SK-N-SH (cell line): ENCODE data around the gene ESRRG. TPM values are rescaled to one million over a fixed set of nuclear protein-coding genes. Genes with fewer than 3 reads are reported as not detected.
A peak's percentile ranks its signal among the peaks of the same experiment; 100 is the strongest.
"Not testable (repeated sequence)": the region's sequence is repeated elsewhere in the genome, so short reads cannot be mapped to it uniquely, and the experiment has no call there.

Experiments used
- CTCF ChIA-PET: fragments of 300-600, 350-600 bp; formaldehyde crosslinking; extraction: SDS; loops from one replicate; lab custom pipeline; 2021; lab: Yijun Ruan, JAX
- POLR2A ChIA-PET: fragments of 350-600 bp; sonication (Branson Sonifier 250); formaldehyde crosslinking; extraction: SDS; loops from one replicate; lab custom pipeline; 2020; ENCODE audit warnings: antibody characterized with exemption, inconsistent platforms; lab: Yijun Ruan, JAX
- DNase-seq: peaks from one replicate; pipeline ENCODE4 v3.0.0; 2012
- H2AFZ ChIP-seq: fragments of 200-600 bp; sonication (generic); 2 replicates; pipeline ENCODE4 v1.8.1; 2016; ENCODE audit warnings: antibody characterized with exemption, mild to moderate bottlenecking, low read depth
- H3F3A ChIP-seq: fragments of 200-600 bp; sonication (generic); replicated peaks from 2 replicates; pipeline ENCODE3; 2016; ENCODE audit warnings: antibody characterized with exemption, mild to moderate bottlenecking; ENCODE audit not compliant: insufficient read depth
- H3K27ac ChIP-seq, 2 experiments: fragments of 200-500 bp in 1 of 2; fragments of 200-600 bp in 1 of 2; sonication (Bioruptor generic) in 1 of 2; sonication (generic), shearing (Covaris generic) in 1 of 2; 2 replicates each; pipeline versions ENCODE4 v1.5.1 to v1.6.1; 2014 to 2016; ENCODE audit warnings: low read depth in 2 of 2, inconsistent platforms in 1 of 2, low read length in 1 of 2, mild to moderate bottlenecking in 1 of 2, mixed read lengths in 1 of 2
- H3K27me3 ChIP-seq: fragments of 200-600 bp; sonication (generic), shearing (Covaris generic); 2 replicates; pipeline ENCODE4 v1.6.1; 2016; ENCODE audit warnings: mixed run types; ENCODE audit not compliant: insufficient read depth
- H3K36me3 ChIP-seq, 2 experiments: fragments of 200-500 bp in 1 of 2; fragments of 200-600 bp in 1 of 2; sonication (Bioruptor generic) in 1 of 2; sonication (generic) in 1 of 2; replicated peaks in 1 of 2; 2 replicates each; pipeline versions ENCODE3 to v1.5.1; 2014 to 2016; ENCODE audit warnings: low read length in 1 of 2, mild to moderate bottlenecking in 1 of 2; ENCODE audit not compliant: insufficient read depth in 2 of 2, control insufficient read depth in 1 of 2
- H3K4me1 ChIP-seq, 2 experiments: fragments of 200-500 bp in 1 of 2; fragments of 200-600 bp in 1 of 2; sonication (Bioruptor generic) in 1 of 2; sonication (generic), shearing (Covaris generic) in 1 of 2; 2 replicates each; pipeline versions ENCODE4 v1.5.1 to v1.6.1; 2014 to 2016; ENCODE audit warnings: low read depth in 1 of 2, low read length in 1 of 2, mixed run types in 1 of 2; ENCODE audit not compliant: insufficient read depth in 2 of 2, control insufficient read depth in 1 of 2
- H3K4me2 ChIP-seq: fragments of 200-600 bp; sonication (generic), shearing (Covaris generic); 2 replicates; pipeline ENCODE4 v1.6.1; 2017; ENCODE audit warnings: mixed run types
- H3K4me3 ChIP-seq, 2 experiments: fragments of 200-500 bp in 1 of 2; fragments of 200-600 bp in 1 of 2; sonication (Bioruptor generic) in 1 of 2; sonication (generic), shearing (Covaris generic) in 1 of 2; 2 replicates each; pipeline versions ENCODE4 v1.5.1 to v1.8.1; 2014 to 2016; ENCODE audit warnings: low read depth in 2 of 2, inconsistent platforms in 1 of 2, low read length in 1 of 2, mild to moderate bottlenecking in 1 of 2, mixed read lengths in 1 of 2, moderate library complexity in 1 of 2
- H3K79me2 ChIP-seq: fragments of 200-600 bp; sonication (generic); 2 replicates; pipeline ENCODE4 v1.8.1; 2017; ENCODE audit warnings: mild to moderate bottlenecking; ENCODE audit not compliant: insufficient read depth
- H3K9ac ChIP-seq: fragments of 200-600 bp; sonication (generic); 2 replicates; pipeline ENCODE4 v1.6.1; 2017; ENCODE audit warnings: mixed run types
- H3K9me2 ChIP-seq: fragments of 200-600 bp; sonication (generic); 2 replicates; pipeline ENCODE4 v1.6.1; 2017; ENCODE audit warnings: mixed run types
- H3K9me3 ChIP-seq: fragments of 200-600 bp; sonication (generic); 2 replicates; pipeline ENCODE4 v1.6.1; 2017; ENCODE audit warnings: mixed run types, mild to moderate bottlenecking, moderate library complexity
- H4K20me1 ChIP-seq: fragments of 200-600 bp; sonication (generic); 2 replicates; pipeline ENCODE4 v1.6.1; 2017; ENCODE audit warnings: mild to moderate bottlenecking, mixed run types; ENCODE audit not compliant: insufficient read depth
- CHD2 ChIP-seq: fragments of 150-350 bp; IDR thresholded peaks from 2 replicates; pipeline ENCODE4 v1.6.1; 2018; ENCODE audit warnings: low read length; ENCODE audit not compliant: partially characterized antibody
- EZH2phosphoT487 ChIP-seq: fragments of 200-600 bp; sonication (generic); IDR thresholded peaks from 2 replicates; pipeline ENCODE4 v1.6.1; 2017; ENCODE audit warnings: low read depth, mixed run types, mild to moderate bottlenecking, antibody characterized with exemption, moderate library complexity, borderline replicate concordance
- FOXJ3 ChIP-seq: sonication (generic); formaldehyde crosslinking; IDR thresholded peaks from 2 replicates; pipeline ENCODE4 v1.5.1; 2020; ENCODE audit warnings: mild to moderate bottlenecking, missing genetic modification reagents
- FOXM1 ChIP-seq: IDR thresholded peaks from 2 replicates; pipeline ENCODE4 v1.4.0; 2012; ENCODE audit warnings: low read depth, mild to moderate bottlenecking
- GABPA ChIP-seq: IDR thresholded peaks from 2 replicates; pipeline ENCODE4 v1.4.0; 2012; ENCODE audit warnings: low read depth, mild to moderate bottlenecking
- MEF2A ChIP-seq: IDR thresholded peaks from 2 replicates; pipeline ENCODE4 v1.4.0; 2012; ENCODE audit warnings: low read depth, borderline replicate concordance
- NFIC ChIP-seq: IDR thresholded peaks from 2 replicates; pipeline ENCODE4 v1.4.0; 2012; ENCODE audit warnings: borderline replicate concordance
- NRF1 ChIP-seq: IDR thresholded peaks from 2 replicates; pipeline ENCODE4 v1.6.1; 2012; ENCODE audit warnings: low read depth, mild to moderate bottlenecking, low read length
- RXRA ChIP-seq: IDR thresholded peaks from 2 replicates; pipeline ENCODE4 v1.4.0; 2012; ENCODE audit warnings: low read depth, mild to moderate bottlenecking, borderline replicate concordance
- SIN3A ChIP-seq: IDR thresholded peaks from 2 replicates; pipeline ENCODE4 v1.6.1; 2012; ENCODE audit warnings: low read depth, mild to moderate bottlenecking, low read length, moderate library complexity, borderline replicate concordance
- YY1 ChIP-seq: IDR thresholded peaks from 2 replicates; pipeline ENCODE4 v1.4.0; 2012; ENCODE audit warnings: low read depth, mild to moderate bottlenecking
- WGBS: methylation state at CpG from one replicate; pipeline ENCODE4 v1.1.6; 2017; ENCODE audit warnings: low lambda C conversion rate; 5-methylcytosine and 5-hydroxymethylcytosine counted together
- polyA plus RNA-seq, 3 experiments: library from polyadenylated mRNA; depleted of rRNA; stranded (reverse); fragments of >200 nt; gene quantifications; 2 replicates each; pipeline ENCODE4 v1.2.3, GENCODE V29; 2012
- TF ChIP-seq, protein P1 (sequence below): IDR thresholded peaks from 2 replicates; pipeline ENCODE4 v1.4.0; 2012; ENCODE audit warnings: low read depth
- TF ChIP-seq, protein P2 (sequence below): IDR thresholded peaks from 2 replicates; pipeline ENCODE4 v1.6.1; 2012; ENCODE audit warnings: mild to moderate bottlenecking, low read depth, low read length, moderate library complexity
- TF ChIP-seq, protein P3 (sequence below): IDR thresholded peaks from 2 replicates; pipeline ENCODE4 v1.4.0; 2012; ENCODE audit warnings: low read depth, borderline replicate concordance
- TF ChIP-seq, protein P4 (sequence below): IDR thresholded peaks from 2 replicates; pipeline ENCODE4 v1.4.0; 2012; ENCODE audit warnings: low read depth, borderline replicate concordance

ESRRG gene
- polyA plus RNA-seq, 1 of the 3 experiments (the other 2 are of a cell fraction), result 0.26 TPM

DNA sequence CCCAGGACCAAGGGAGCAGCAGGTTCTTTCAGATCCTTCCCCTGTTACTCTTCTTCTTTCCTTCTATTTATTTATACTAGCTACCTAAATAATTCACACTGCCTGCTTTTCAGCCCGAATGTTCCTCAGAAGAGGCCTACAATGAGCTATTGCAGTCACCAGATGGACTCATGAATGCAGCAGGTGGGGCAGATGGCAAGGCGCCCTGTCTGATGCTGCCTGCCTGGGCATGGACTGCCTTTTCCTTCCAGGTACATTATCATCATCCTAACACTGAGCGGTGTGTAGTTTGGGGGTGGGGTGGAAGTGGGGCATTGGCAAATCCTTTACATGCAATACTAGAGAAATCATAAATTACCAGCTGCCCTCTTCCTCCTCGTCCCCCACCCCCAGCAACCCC, 17.6 kb downstream of the ESRRG start:
- Histone ChIP-seq H3K4me1 (peaks cover 0 to 17% of the 10 kb centered on the region in 2 experiments; a peak in 2 of 4 replicates), H3K79me2 (no peaks in the 10 kb centered on the region), H3F3A (no peaks in the 10 kb centered on the region), H3K36me3 (no peaks in the 10 kb centered on the region), H3K27me3 (no peaks in the 10 kb centered on the region), H3K9ac (no peak overlapping the region), H2AFZ (no peak overlapping the region), H3K4me2 (no peak overlapping the region), H3K4me3 (no peak overlapping the region), H3K9me2 (no peaks in the 10 kb centered on the region), H4K20me1 (no peaks in the 10 kb centered on the region), H3K27ac (no peak overlapping the region; a peak in 1 of 4 replicates), H3K9me3 (no peaks in the 10 kb centered on the region)
- POLR2A ChIA-PET, result interaction anchor here (0.7 kb wide), 1 partner anchor 684 kb away, joined by 3 read pairs; no protein-coding TSS in a partner anchor
- 71% methylated on average over 4 of the region's 4 CpGs for WGBS
- CTCF ChIA-PET, result interaction anchor here (1.1 to 1.8 kb wide), 3 partner anchors 12 to 104 kb away, joined by 3 to 4 read pairs (median 4); no protein-coding TSS in a partner anchor
- DNase-seq, result peak; percentile 19
- TF ChIP-seq NFIC (no peak), MEF2A (no peak), GABPA (no peak), YY1 (no peak), NRF1 (no peak)
- TF ChIP-seq, protein P1, sequence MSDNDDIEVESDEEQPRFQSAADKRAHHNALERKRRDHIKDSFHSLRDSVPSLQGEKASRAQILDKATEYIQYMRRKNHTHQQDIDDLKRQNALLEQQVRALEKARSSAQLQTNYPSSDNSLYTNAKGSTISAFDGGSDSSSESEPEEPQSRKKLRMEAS, result no peak

DNA sequence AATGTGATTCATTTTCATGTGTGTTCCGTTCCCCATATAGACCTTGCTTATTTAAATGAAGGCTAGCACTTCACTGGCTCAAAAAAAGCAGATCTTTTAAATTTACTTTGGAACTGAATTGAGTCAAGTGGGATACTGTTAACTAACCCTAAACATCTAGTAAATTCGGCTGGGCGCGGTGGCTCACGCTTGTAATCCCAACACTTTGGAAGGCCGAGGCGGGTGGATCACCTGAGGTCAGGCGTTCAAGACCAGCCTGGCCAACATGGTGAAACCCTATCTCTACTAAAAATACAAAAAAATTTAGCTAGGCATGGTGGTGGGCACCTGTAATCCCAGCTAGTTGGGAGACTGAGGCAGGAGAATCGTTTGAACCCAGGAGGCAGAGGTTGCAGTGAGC, 19.2 kb downstream of the ESRRG start:
- H3K27me3 ChIP-seq, H2AFZ ChIP-seq, H3K4me3 ChIP-seq, H3K9me3 ChIP-seq, H3K9ac ChIP-seq, H3K9me2 ChIP-seq, DNase-seq, H3K36me3 ChIP-seq, H3K4me2 ChIP-seq, H3K79me2 ChIP-seq, POLR2A ChIA-PET, CTCF ChIA-PET, H3K27ac ChIP-seq, H4K20me1 ChIP-seq, H3F3A ChIP-seq: not testable (repeated sequence)
- H3K4me1 ChIP-seq, result peaks cover 0 to 11% of the 10 kb centered on the region in 2 experiments; a peak in 2 of 4 replicates
- WGBS, result 84% methylated on average over 9 of the region's 9 CpGs

DNA sequence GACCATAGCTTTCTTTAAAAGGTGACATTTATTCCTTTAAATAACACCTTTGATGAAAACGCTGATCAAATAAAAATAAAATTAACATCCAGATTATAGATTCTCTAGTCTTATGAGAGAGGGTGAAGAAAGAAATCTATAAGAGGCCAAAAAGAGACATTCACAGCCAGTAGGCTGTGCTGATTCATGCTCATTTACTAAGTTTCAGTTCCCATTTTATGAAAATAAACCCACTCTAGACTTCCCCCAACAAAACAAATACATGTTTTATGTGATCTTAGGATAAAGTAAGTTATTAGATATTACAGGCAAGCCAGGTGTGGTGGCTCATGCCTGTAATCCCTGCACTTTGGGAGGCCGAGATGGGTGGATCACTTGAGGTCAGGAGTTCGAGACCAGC, 21.1 kb downstream of the ESRRG start:
- TF ChIP-seq EZH2phosphoT487, result no peak
- no peak for TF ChIP-seq FOXM1
- TF ChIP-seq RXRA, result no peak
- TF ChIP-seq SIN3A, result no peak
- TF ChIP-seq, protein P2, sequence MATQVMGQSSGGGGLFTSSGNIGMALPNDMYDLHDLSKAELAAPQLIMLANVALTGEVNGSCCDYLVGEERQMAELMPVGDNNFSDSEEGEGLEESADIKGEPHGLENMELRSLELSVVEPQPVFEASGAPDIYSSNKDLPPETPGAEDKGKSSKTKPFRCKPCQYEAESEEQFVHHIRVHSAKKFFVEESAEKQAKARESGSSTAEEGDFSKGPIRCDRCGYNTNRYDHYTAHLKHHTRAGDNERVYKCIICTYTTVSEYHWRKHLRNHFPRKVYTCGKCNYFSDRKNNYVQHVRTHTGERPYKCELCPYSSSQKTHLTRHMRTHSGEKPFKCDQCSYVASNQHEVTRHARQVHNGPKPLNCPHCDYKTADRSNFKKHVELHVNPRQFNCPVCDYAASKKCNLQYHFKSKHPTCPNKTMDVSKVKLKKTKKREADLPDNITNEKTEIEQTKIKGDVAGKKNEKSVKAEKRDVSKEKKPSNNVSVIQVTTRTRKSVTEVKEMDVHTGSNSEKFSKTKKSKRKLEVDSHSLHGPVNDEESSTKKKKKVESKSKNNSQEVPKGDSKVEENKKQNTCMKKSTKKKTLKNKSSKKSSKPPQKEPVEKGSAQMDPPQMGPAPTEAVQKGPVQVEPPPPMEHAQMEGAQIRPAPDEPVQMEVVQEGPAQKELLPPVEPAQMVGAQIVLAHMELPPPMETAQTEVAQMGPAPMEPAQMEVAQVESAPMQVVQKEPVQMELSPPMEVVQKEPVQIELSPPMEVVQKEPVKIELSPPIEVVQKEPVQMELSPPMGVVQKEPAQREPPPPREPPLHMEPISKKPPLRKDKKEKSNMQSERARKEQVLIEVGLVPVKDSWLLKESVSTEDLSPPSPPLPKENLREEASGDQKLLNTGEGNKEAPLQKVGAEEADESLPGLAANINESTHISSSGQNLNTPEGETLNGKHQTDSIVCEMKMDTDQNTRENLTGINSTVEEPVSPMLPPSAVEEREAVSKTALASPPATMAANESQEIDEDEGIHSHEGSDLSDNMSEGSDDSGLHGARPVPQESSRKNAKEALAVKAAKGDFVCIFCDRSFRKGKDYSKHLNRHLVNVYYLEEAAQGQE, result no peak
- no peak for TF ChIP-seq FOXJ3 (CRISPR knock-in tag)
- TF ChIP-seq, protein P3, sequence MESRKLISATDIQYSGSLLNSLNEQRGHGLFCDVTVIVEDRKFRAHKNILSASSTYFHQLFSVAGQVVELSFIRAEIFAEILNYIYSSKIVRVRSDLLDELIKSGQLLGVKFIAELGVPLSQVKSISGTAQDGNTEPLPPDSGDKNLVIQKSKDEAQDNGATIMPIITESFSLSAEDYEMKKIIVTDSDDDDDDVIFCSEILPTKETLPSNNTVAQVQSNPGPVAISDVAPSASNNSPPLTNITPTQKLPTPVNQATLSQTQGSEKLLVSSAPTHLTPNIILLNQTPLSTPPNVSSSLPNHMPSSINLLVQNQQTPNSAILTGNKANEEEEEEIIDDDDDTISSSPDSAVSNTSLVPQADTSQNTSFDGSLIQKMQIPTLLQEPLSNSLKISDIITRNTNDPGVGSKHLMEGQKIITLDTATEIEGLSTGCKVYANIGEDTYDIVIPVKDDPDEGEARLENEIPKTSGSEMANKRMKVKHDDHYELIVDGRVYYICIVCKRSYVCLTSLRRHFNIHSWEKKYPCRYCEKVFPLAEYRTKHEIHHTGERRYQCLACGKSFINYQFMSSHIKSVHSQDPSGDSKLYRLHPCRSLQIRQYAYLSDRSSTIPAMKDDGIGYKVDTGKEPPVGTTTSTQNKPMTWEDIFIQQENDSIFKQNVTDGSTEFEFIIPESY, result no peak
- TF ChIP-seq, protein P1, result no peak
- no peak for TF ChIP-seq CHD2
- TF ChIP-seq, protein P4, sequence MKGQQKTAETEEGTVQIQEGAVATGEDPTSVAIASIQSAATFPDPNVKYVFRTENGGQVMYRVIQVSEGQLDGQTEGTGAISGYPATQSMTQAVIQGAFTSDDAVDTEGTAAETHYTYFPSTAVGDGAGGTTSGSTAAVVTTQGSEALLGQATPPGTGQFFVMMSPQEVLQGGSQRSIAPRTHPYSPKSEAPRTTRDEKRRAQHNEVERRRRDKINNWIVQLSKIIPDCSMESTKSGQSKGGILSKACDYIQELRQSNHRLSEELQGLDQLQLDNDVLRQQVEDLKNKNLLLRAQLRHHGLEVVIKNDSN, result no peak
- no peaks in the 10 kb centered on the region for H4K20me1 ChIP-seq
- H3K4me1 ChIP-seq, result peaks cover 0 to 11% of the 10 kb centered on the region in 2 experiments; a peak in 2 of 4 replicates
- no peak overlapping the region for H3K4me3 ChIP-seq
- no peaks in the 10 kb centered on the region for H3K27me3 ChIP-seq
- ChIA-PET POLR2A (no interaction called here), CTCF (interaction anchor here (0.6 to 0.9 kb wide), 2 partner anchors 19 to 48 kb away, joined by 3 read pairs; no protein-coding TSS in a partner anchor)
- H3K4me2 ChIP-seq, result no peak overlapping the region
- no peaks in the 10 kb centered on the region for H3F3A ChIP-seq
- 70% methylated on average over 3 of the region's 3 CpGs for WGBS
- no peak overlapping the region for H3K27ac ChIP-seq
- no peaks in the 10 kb centered on the region for H3K79me2 ChIP-seq
- no peak overlapping the region for H2AFZ ChIP-seq
- H3K36me3 ChIP-seq, result no peaks in the 10 kb centered on the region
- no peak for DNase-seq
- no peak overlapping the region for H3K9ac ChIP-seq
- no peaks in the 10 kb centered on the region for H3K9me3 ChIP-seq
- H3K9me2 ChIP-seq, result no peaks in the 10 kb centered on the region
